Stimulated activated naive CD8-positive, alpha-beta T cell treated with anti-CD3 and anti-CD28 coated beads, Interleukin-15, Interleukin-2, amounts not matched to agents 100 ng/mL and 50 ng/mL, for 24 hours (primary cell): ENCODE data around the gene HOXA10.
A peak's percentile ranks its signal among the peaks of the same experiment; 100 is the strongest.

ENCODE experiments used
- H3K27ac Mint-ChIP-seq: one replicate; pipeline ENCODE4 v1.8.0; 2021; ENCODE audit warnings: mild to moderate bottlenecking, mixed read lengths
- H3K27me3 Mint-ChIP-seq: one replicate; pipeline ENCODE4 v1.8.0; 2021; ENCODE audit warnings: mixed read lengths
- H3K36me3 Mint-ChIP-seq: one replicate; pipeline ENCODE4 v1.8.0; 2021; ENCODE audit warnings: low read depth, mixed read lengths
- H3K4me1 Mint-ChIP-seq: one replicate; pipeline ENCODE4 v1.8.0; 2021; ENCODE audit warnings: low read depth, mixed read lengths
- H3K4me3 Mint-ChIP-seq: one replicate; pipeline ENCODE4 v1.8.0; 2021; ENCODE audit warnings: mild to moderate bottlenecking, mixed read lengths
- H3K9me3 Mint-ChIP-seq: one replicate; pipeline ENCODE4 v1.8.0; 2021; ENCODE audit warnings: mixed read lengths

Gene HOXA10

GRCh38 chr7:27208998-27209397, 34.9 kb upstream of the HOXA10 start:
- Mint-ChIP-seq H3K4me1 (peaks cover 24% of the 10 kb centered on the region), H3K9me3 (no peaks in the 10 kb centered on the region), H3K27me3 (peaks cover 96% of the 10 kb centered on the region), H3K36me3 (no peaks in the 10 kb centered on the region), H3K4me3 (no peak overlapping the region), H3K27ac (no peak overlapping the region)

DNA sequence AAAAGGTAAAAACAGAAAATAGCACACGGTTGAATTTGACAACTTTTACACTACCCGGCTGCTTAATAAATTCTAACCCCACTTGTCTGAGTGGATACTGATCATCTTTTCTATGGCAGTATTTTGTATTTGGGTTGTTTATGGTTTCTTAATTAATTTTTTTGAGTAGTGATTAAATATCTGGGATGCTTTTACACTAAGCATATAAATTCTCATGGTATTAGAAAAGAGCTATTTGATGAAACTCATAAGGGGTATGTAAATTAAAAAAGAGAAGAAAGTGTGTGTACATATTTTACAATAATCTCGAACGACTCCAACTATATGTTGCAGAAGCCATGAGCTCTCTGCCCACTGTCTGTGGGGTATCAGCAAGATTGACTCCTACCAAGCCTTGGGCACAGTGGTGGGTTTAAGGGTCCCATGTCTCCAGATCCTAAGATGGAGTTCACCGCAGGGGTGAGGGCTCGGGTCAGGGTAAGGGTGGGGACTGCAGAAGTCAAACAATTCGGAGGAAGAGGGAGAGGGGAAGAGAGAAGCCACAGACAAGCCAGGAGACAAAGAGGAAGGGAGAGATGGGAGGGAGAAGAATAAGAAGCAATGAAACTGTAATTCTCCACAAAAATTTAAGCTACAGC, 33.3 kb upstream of the HOXA10 start:
- Mint-ChIP-seq H3K4me1 (peaks cover 24% of the 10 kb centered on the region), H3K9me3 (no peaks in the 10 kb centered on the region), H3K36me3 (no peaks in the 10 kb centered on the region), H3K27me3 (peaks cover 98% of the 10 kb centered on the region), H3K4me3 (no peak overlapping the region), H3K27ac (no peak overlapping the region)

GRCh38 chr7:27205325-27206280, 31.5 kb upstream of the HOXA10 start:
- H3K9me3 Mint-ChIP-seq, result no peaks in the 10 kb centered on the region
- H3K4me1 Mint-ChIP-seq, result peaks cover 41% of the 10 kb centered on the region
- H3K27me3 Mint-ChIP-seq, result peaks cover 100% of the 10 kb centered on the region
- no peak overlapping the region for H3K27ac Mint-ChIP-seq
- no peak overlapping the region for H3K4me3 Mint-ChIP-seq
- H3K36me3 Mint-ChIP-seq, result no peaks in the 10 kb centered on the region

DNA sequence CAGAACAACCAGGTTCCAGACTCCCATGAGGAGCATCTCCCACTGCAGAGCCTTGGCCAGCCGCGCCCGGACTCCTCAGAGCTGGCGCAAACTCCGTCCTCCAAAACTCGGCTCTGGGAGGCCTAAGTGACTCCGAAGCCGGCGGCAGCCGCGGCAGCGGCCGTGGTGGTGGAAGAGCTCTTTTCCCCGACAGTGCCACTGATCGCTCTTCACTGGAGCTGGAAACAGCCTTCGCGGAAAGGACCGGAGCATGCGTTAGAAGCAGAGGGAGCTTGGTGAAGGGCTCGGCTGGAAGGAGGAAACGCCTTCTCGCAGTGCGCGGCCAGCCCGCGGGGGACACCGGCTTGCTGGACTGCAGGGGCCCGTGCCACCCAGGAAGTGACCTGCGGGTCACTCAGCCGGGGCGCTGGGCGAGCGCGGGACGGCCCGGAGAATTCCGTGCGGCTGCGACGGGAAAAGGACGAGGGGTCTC, 30.8 kb upstream of the HOXA10 start:
- no peaks in the 10 kb centered on the region for H3K9me3 Mint-ChIP-seq
- peaks cover 97% of the 10 kb centered on the region for H3K27me3 Mint-ChIP-seq
- H3K4me1 Mint-ChIP-seq, result peaks cover 41% of the 10 kb centered on the region
- H3K27ac Mint-ChIP-seq, result no peak overlapping the region
- no peak overlapping the region for H3K4me3 Mint-ChIP-seq
- no peaks in the 10 kb centered on the region for H3K36me3 Mint-ChIP-seq

- Mint-ChIP-seq H3K36me3 (no peaks in the 10 kb centered on the region), H3K27ac (no peak overlapping the region), H3K9me3 (no peaks in the 10 kb centered on the region), H3K4me1 (peaks cover 45% of the 10 kb centered on the region), H3K4me3 (no peak overlapping the region), H3K27me3 (peaks cover 92% of the 10 kb centered on the region)
These were observed 30.0 kb upstream of the HOXA10 start for GRCh38 chr7:27203964-27204594.

- peaks cover 92% of the 10 kb centered on the region for H3K27me3 Mint-ChIP-seq
- no peak overlapping the region for H3K4me3 Mint-ChIP-seq
- H3K9me3 Mint-ChIP-seq, result no peaks in the 10 kb centered on the region
- no peaks in the 10 kb centered on the region for H3K36me3 Mint-ChIP-seq
- no peak overlapping the region for H3K27ac Mint-ChIP-seq
- H3K4me1 Mint-ChIP-seq, result peaks cover 49% of the 10 kb centered on the region
These were observed 29.3 kb upstream of the HOXA10 start for GRCh38 chr7:27203365-27203953.

GRCh38 chr7:27202862-27203134, 28.7 kb upstream of the HOXA10 start:
- Mint-ChIP-seq H3K36me3 (no peaks in the 10 kb centered on the region), H3K27ac (no peak overlapping the region), H3K27me3 (peaks cover 92% of the 10 kb centered on the region), H3K4me3 (peak overlapping the region; percentile 9), H3K9me3 (no peaks in the 10 kb centered on the region), H3K4me1 (peaks cover 55% of the 10 kb centered on the region)

DNA sequence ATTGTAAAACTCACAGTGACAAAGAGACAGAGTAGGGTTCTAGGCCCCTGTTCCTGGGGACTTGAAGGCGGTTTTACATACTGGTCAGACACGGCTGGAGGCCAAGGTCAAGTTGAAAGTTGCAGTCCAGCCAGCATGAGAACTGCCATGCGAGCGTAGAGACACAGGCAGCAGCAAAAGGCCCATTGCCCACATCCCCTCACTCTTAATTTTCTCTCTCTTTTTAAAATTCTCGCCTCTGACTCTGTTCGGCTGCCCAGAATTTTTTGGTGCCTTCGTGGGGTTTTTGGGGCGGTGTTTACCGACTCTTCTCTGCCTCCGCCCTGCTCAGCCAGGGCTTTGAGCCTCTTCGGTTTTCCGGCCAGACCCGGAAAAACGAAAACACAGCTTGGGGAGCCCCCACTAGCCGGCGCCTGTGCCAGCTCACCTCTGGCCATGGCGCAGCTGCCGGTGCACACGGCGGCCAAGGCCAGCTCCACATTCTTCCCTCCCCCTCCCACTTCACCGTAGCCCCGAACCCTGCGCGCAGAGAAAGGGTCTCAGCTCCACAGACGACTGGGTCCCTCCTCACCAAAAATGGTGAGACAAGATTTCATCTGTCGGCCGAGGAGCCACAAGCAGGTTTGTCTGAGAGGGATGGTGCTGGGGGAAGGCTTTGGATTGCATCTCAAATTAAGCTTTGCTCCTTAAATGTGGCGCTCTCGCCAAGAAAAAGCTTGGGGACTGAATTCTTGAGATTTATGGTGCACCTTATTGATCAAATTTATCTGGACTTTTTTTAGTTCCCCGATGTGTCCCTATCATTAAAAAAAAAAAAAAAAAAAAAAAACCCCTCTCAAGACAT, 28.1 kb upstream of the HOXA10 start:
- H3K36me3 Mint-ChIP-seq, result no peaks in the 10 kb centered on the region
- H3K27me3 Mint-ChIP-seq, result peaks cover 92% of the 10 kb centered on the region
- H3K27ac Mint-ChIP-seq, result no peak overlapping the region
- H3K4me3 Mint-ChIP-seq, result no peak overlapping the region
- peaks cover 55% of the 10 kb centered on the region for H3K4me1 Mint-ChIP-seq
- H3K9me3 Mint-ChIP-seq, result no peaks in the 10 kb centered on the region

DNA sequence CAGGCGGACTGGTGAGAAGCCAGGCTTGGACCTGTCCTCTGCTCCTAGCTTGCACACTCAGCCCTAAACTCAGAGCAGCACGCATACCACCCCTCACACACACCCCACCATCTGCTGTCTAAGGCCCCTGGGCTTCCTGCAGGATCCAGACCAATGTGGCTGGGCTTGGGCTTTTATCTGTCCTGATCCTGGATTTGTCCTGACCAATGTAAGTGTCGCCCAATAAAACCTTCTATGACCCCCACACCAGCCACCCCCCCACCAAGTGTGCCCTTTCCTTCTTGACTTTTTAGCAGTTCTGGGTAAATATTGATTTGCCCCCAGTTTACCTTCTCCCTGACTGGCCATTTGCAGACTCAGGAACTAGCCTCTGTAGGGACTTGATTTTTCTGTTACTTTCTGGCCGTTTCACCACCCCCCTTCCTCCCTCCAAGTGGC, 27.5 kb upstream of the HOXA10 start:
- Mint-ChIP-seq H3K27ac (no peak overlapping the region), H3K4me3 (peak overlapping the region; percentile 12), H3K36me3 (no peaks in the 10 kb centered on the region), H3K27me3 (peaks cover 92% of the 10 kb centered on the region), H3K4me1 (peaks cover 55% of the 10 kb centered on the region), H3K9me3 (no peaks in the 10 kb centered on the region)

DNA sequence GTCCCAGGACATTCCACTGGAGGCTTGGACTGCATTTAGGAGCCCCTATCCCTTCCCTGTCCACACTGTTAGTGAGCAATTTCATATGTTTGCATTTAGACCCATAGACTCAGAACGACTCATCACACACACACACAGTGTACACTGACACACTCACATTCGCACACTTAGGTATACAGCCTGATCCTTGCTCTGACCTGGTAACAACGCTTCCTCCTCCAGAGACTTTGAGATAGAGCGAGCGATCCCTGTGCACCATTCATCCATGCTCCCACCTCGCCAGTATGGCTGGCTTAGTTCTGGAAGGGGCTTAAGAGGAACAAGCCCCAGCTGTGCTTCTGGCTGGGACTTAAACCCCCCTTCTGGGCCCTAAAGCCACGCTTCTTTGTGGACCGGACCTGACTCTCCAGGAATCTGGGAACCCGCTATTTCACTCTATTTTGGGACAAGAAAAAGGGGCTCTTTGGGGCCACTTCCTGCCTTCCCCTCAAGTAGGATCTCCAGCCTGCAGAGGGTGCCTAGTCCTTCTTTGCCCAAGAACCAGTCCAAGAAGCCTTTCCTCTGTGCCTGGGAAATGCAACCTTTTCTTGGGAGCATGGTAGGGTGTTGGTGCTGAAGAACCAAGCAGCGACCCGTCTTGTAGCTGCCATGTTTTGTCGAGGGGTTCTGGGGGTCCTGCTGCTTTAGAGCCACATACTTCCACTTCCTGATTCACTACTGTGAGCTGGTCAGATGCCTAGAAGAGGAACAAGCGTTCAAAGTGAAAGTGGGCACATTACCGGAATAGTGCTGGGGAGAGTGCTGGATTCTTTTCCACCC, 26.9 kb upstream of the HOXA10 start:
- Mint-ChIP-seq H3K4me1 (peaks cover 54% of the 10 kb centered on the region), H3K4me3 (peak overlapping the region; percentile 58), H3K27ac (peak overlapping the region; percentile 67), H3K27me3 (peaks cover 91% of the 10 kb centered on the region), H3K9me3 (no peaks in the 10 kb centered on the region), H3K36me3 (no peaks in the 10 kb centered on the region)

DNA sequence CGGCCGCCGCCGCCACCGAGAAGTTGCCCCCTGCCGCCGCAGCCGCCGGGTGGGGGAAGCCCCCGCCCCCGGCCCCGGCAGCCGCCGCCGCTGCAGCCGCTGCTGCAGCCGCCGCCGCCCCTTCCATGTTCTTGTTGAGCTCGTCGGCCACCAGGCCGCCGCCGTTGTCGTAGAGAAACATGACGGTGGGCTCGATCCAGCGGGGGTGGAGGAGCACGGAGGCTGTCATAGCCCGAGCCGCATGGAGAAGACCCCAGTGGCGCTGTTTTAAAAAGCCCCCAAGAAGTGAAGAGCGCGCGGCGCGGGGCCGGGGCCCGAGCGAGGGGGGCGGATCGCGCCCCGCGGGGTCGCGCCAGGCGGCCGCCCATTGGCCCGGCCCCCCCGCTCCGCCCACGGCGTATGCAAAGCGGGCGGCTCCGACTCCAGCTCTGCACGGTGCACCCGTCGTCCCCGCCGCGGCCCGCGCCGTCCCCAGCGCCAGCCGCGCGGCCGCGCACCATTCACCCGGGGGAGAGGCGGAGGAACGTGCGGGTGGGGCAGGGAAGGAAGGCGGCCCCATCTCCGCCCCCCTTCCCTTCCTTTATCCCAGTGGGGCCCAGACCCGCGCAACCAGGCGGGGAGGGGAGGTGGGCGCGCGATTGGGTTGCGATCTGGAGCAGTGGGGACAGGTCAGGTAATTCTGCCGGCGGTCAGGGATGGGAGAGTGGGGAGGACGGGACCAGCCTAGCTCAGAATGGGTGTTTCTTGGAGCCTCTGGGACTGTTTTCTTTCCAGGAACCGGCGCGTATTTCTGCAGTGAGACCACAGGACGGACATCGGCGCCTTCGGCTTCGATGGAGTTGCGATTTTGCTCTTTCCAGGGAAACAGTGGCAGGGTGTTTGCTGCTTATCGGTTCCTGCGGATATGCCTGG, 26.0 kb upstream of the HOXA10 start, which contains the start of gene HOXA13:
Gene HOXA13, minus strand, starts transcription at position 243 of the 912 bp plus-strand sequence. Its CDS starts 14 bp downstream, at position 229.
- Mint-ChIP-seq H3K4me3 (peak within 1 kb of the TSS; percentile 80), H3K9me3 (no peaks in the 10 kb centered on the region), H3K27me3 (peaks cover 91% of the 10 kb centered on the region), H3K36me3 (no peaks in the 10 kb centered on the region), H3K4me1 (peaks cover 47% of the 10 kb centered on the region), H3K27ac (peak within 1 kb of the TSS; percentile 67)

- H3K4me3 Mint-ChIP-seq, result peak overlapping the region; percentile 20
- peaks cover 39% of the 10 kb centered on the region for H3K4me1 Mint-ChIP-seq
These were observed 25.0 kb upstream of the HOXA10 start for GRCh38 chr7:27198871-27199801.

More at GRCh38 chr7:27198871-27199801, 25.0 kb upstream of the HOXA10 start:
- no peaks in the 10 kb centered on the region for H3K9me3 Mint-ChIP-seq
- H3K27me3 Mint-ChIP-seq, result peaks cover 91% of the 10 kb centered on the region
- H3K27ac Mint-ChIP-seq, result no peak overlapping the region
- H3K36me3 Mint-ChIP-seq, result no peaks in the 10 kb centered on the region
